ENCODE results near the gene LCLAT1. TPM values are rescaled to one million over a fixed set of nuclear protein-coding genes. Genes with fewer than 3 reads are reported as not detected.
"Not testable (repeated sequence)": the region's sequence is repeated elsewhere in the genome, so short reads cannot be mapped to it uniquely, and the experiment has no call there.

LCLAT1 gene
- total RNA-seq, 1 donor from 2014 or later = 16.5 TPM

GRCh38 chr2:30492619-30493018 lies 45.6 kb downstream of the LCLAT1 start:
- peaks cover 10% of the 10 kb centered on the region for H3K4me1 ChIP-seq
- TF ChIP-seq CTCF (IDR thresholded peaks at IDR 0.05) = no peak
- no peak for DNase-seq
- H3K4me3 ChIP-seq = no peak overlapping the region
- intact Hi-C loops (cut with DNase I) = no loop called here
- no peak overlapping the region for H3K27ac ChIP-seq
- no peaks in the 10 kb centered on the region for H3K27me3 ChIP-seq
- no peaks in the 10 kb centered on the region for H3K36me3 ChIP-seq
- no peaks in the 10 kb centered on the region for H3K9me3 ChIP-seq
- ATAC-seq = no peak

DNA sequence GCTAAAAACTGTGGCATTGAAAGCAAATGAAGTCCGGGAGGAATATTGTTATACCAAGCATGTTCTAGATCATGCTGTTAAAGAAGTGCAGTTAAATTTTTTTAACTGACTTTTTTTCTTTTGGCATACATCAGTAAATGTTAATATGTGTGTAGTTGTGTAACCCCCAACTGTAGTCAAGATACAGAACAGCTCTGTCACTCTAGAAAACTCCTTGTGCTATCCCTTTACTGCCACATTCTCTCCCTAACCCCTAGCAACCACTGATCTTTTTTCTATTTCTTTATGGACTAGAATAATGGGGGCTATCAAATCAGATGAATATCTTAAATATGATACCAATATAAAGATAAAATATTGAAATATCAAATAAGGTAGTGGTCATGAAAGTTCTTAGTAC lies 46.4 kb downstream of the LCLAT1 start:
- Histone ChIP-seq H3K27me3 (no peaks in the 10 kb centered on the region), H3K36me3 (no peaks in the 10 kb centered on the region), H3K4me1 (peaks cover 9% of the 10 kb centered on the region), H3K9me3 (no peaks in the 10 kb centered on the region), H3K4me3 (no peak overlapping the region), H3K27ac (no peak overlapping the region)
- intact Hi-C loops (cut with DNase I) = no loop called here
- no peak for ATAC-seq
- no peak for TF ChIP-seq CTCF (IDR thresholded peaks at IDR 0.05)
- DNase-seq = no peak

DNA sequence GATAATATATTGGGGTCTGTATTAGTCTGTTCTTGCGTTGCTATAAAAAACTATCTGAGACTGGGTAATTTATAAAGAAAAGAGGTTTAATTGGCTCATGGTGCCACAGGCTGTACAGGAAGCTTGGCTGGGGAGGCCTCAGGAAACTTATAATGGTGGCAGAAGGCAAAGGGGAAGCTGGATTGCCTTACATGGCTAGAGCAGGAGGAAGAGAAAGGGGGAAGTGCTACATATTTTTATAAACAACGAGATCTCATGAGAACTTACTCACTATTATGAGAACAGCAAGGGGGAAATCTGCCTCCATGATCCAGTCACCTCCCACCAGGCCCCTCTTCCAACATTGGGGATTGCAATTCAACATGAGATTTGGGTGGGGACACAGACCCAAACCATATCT lies 48.9 kb downstream of the LCLAT1 start:
- H3K36me3 ChIP-seq; intact Hi-C loops (cut with DNase I); H3K9me3 ChIP-seq; H3K4me1 ChIP-seq; H3K27me3 ChIP-seq; DNase-seq; H3K4me3 ChIP-seq: not testable (repeated sequence)
- peak; percentile 75 for ATAC-seq
- H3K27ac ChIP-seq = peak overlapping the region; percentile 12

GRCh38 chr2:30499681-30500080 lies 52.6 kb downstream of the LCLAT1 start:
- intact Hi-C loops (cut with DNase I) = no loop called here
- DNase-seq (no peak), ATAC-seq (no peak)
- Histone ChIP-seq H3K36me3 (no peaks in the 10 kb centered on the region), H3K9me3 (no peaks in the 10 kb centered on the region), H3K4me1 (peaks cover 11% of the 10 kb centered on the region), H3K4me3 (no peak overlapping the region), H3K27me3 (no peaks in the 10 kb centered on the region), H3K27ac (no peak overlapping the region)
- no peak for TF ChIP-seq CTCF (IDR thresholded peaks at IDR 0.05)

GRCh38 chr2:30500699-30501098 lies 53.7 kb downstream of the LCLAT1 start:
- peaks cover 17% of the 10 kb centered on the region for H3K4me1 ChIP-seq
- H3K9me3 ChIP-seq = no peaks in the 10 kb centered on the region
- H3K27ac ChIP-seq = no peak overlapping the region
- DNase-seq (no peak), ATAC-seq (no peak)
- H3K4me3 ChIP-seq = no peak overlapping the region
- TF ChIP-seq CTCF (IDR thresholded peaks at IDR 0.05) = no peak
- H3K27me3 ChIP-seq = no peaks in the 10 kb centered on the region
- H3K36me3 ChIP-seq = no peaks in the 10 kb centered on the region
- intact Hi-C loops (cut with DNase I) = no loop called here

DNA sequence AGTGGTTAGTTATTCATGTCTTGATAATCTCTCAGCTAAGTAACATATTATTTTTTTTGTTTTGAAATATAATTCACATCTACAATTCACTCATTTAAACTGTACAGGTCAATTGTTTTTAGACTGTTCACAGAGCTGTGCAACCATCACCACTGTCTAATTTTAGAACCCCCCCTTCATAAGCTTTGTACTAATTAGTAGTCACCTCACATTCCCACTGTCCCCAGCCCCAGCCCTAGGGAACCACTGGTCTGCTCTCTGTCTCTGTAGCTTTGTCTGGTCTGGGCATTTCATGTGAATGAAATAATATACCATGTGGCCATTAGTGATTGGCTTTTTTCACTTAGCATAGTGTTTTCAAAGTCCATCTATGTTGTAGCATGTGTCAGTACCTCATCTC lies 55.3 kb downstream of the LCLAT1 start:
- Histone ChIP-seq H3K27me3 (no peaks in the 10 kb centered on the region), H3K36me3 (no peaks in the 10 kb centered on the region), H3K9me3 (no peaks in the 10 kb centered on the region), H3K4me1 (peaks cover 17% of the 10 kb centered on the region), H3K27ac (no peak overlapping the region), H3K4me3 (no peak overlapping the region)
- DNase-seq (no peak), ATAC-seq (no peak)
- intact Hi-C loops (cut with DNase I) = no loop called here
- no peak for TF ChIP-seq CTCF (IDR thresholded peaks at IDR 0.05)

Data from upper lobe of right lung (tissue), 1 donor.